ENCODE measurements around the gene PLA2G4C.

Gene PLA2G4C

GRCh38 chr19:48147597-48148175 is 37.1 kb upstream of the PLA2G4C start:
- no peak overlapping the region for H3K4me3 ChIP-seq (ENCODE audit: low read depth, low read length)
- TF ChIP-seq CTCF (IDR thresholded peaks at IDR 0.05; ENCODE audit: insufficient read depth, low read depth, low read length, missing control alignments): no peak
- DNase-seq (ENCODE audit: low read depth): no peak

GRCh38 chr19:48139053-48139452 is 28.4 kb upstream of the PLA2G4C start:
- no peak for DNase-seq (ENCODE audit: low read depth)
- H3K4me3 ChIP-seq (ENCODE audit: low read depth, low read length): no peak overlapping the region
- TF ChIP-seq CTCF (IDR thresholded peaks at IDR 0.05; ENCODE audit: insufficient read depth, low read depth, low read length, missing control alignments): no peak

- TF ChIP-seq CTCF (IDR thresholded peaks at IDR 0.05; ENCODE audit: insufficient read depth, low read depth, low read length, missing control alignments): no peak
- DNase-seq (ENCODE audit: low read depth): no peak
- H3K4me3 ChIP-seq (ENCODE audit: low read depth, low read length): no peak overlapping the region
These were observed 26.8 kb upstream of the PLA2G4C start for GRCh38 chr19:48137411-48137810.

GRCh38 chr19:48136547-48136946 is 25.9 kb upstream of the PLA2G4C start:
- TF ChIP-seq CTCF (IDR thresholded peaks at IDR 0.05; ENCODE audit: insufficient read depth, low read depth, low read length, missing control alignments): no peak
- no peak overlapping the region for H3K4me3 ChIP-seq (ENCODE audit: low read depth, low read length)
- no peak for DNase-seq (ENCODE audit: low read depth)

- no peak overlapping the region for H3K4me3 ChIP-seq (ENCODE audit: low read depth, low read length)
- TF ChIP-seq CTCF (IDR thresholded peaks at IDR 0.05; ENCODE audit: insufficient read depth, low read depth, low read length, missing control alignments): no peak
- peak; percentile 13 for DNase-seq (ENCODE audit: low read depth)
These were observed 24.8 kb upstream of the PLA2G4C start for GRCh38 chr19:48135411-48135810.

GRCh38 chr19:48133094-48133493 is 22.5 kb upstream of the PLA2G4C start:
- TF ChIP-seq CTCF (IDR thresholded peaks at IDR 0.05; ENCODE audit: insufficient read depth, low read depth, low read length, missing control alignments): no peak
- DNase-seq (ENCODE audit: low read depth): no peak
- no peak overlapping the region for H3K4me3 ChIP-seq (ENCODE audit: low read depth, low read length)

- TF ChIP-seq CTCF (IDR thresholded peaks at IDR 0.05; ENCODE audit: insufficient read depth, low read depth, low read length, missing control alignments): no peak
- no peak overlapping the region for H3K4me3 ChIP-seq (ENCODE audit: low read depth, low read length)
- DNase-seq (ENCODE audit: low read depth): no peak
These were observed 16.9 kb upstream of the PLA2G4C start for GRCh38 chr19:48127561-48127960.
